Measurements from ENCODE around the gene SMC2. TPM values are rescaled to one million over a fixed set of nuclear protein-coding genes. Genes with fewer than 3 reads are reported as not detected.

The SMC2 gene
- total RNA-seq, result 14.5 TPM

GRCh38 chr9:104093647-104094533 is at the start of gene SMC2:
SMC2 (plus strand) TSS chr9:104094309; CDS start chr9:104095385, 1,076 bp downstream.
- DNase-seq, result peak; percentile 92

- DNase-seq, result no peak
Observed at GRCh38 chr9:104068546-104068945, 25.6 kb upstream of the SMC2 start.

DNA sequence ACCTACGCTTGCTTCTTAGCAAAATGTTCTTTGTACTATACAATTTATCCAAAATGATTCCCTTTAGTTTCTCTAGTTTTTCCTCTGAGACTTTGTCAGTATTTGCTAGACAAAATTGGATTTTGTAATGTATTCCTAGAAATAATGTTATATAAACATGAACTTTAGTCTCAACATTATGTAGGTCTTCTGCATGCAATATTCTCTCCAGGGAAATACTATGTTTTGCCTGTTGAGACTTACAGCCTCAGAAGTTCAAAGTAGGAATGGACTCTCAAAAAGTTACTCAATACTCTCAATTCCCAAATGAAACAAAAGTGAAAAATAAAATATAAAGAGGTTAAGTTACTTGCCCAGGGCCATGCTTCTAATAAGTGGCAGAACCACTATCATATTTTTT is 24.8 kb upstream of the SMC2 start:
- no peak for DNase-seq

DNA sequence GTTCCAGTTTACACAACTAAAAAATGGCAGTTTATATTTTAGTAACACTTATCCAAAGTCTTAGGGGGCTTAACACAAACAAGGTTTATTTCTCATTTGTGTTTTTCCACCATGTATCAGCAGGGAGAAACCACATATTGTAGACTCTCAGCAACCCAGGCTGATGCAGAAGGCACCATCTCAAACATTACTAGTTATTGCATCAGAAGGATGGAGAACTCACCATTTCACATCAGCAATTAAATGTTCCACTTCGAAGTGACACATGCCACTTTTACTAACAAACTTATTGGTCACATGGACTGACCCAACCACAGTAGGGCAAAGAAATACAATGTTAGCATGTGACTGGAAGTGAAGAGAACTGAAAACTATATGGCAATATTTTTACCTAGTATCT is 22.5 kb upstream of the SMC2 start:
- no peak for DNase-seq

DNA sequence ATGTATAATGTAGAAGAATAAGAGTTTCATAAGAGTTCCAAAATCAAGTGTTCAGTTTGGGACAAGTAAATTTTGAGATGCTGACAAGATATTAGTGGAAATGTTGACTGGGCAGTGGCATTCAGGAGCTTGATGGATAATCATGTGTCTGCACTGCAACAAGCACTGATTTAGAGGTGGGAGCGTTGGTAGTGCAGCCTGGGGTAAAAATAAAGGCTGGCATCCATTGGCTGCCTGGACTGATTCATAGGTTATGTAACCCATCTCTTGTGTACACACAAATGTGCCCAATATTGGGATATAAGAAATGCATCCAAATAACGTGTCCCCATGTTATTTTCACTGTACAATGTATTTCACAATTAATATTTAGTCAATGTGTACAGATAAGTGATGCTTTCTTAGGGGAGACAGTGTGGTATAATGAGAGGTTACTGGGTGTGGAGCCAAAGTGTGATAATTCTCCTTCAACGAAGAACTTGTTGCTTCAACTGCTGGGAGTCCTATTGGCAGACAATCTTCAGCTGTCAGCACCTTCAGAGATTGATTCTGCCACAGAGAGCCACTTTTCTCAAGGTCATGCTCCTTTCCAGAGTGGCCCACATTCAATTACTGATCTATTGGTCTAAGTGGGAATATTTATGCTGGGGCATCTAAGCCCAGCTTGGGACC is 20.9 kb upstream of the SMC2 start:
- DNase-seq, result no peak

DNA sequence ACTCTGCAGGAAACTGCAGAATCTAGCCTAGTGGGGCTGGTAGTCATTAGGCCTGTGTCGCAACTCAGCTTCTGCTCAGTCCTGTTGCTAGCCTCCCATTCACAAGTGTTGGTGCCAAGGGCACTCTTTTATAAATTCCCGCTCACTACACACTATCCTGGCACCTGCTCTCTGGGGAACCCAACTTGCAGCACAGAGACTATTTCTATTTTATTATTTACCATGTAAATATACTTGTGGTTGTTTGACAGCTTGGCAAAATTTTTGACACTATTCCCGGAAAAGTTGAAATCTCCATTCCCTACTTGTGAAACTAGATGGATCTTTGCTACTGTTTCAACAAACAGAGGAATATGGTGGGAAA is 20.4 kb upstream of the SMC2 start:
- no peak for DNase-seq

- no peak for DNase-seq
Observed at GRCh38 chr9:104074876-104075275, 19.2 kb upstream of the SMC2 start.

DNA sequence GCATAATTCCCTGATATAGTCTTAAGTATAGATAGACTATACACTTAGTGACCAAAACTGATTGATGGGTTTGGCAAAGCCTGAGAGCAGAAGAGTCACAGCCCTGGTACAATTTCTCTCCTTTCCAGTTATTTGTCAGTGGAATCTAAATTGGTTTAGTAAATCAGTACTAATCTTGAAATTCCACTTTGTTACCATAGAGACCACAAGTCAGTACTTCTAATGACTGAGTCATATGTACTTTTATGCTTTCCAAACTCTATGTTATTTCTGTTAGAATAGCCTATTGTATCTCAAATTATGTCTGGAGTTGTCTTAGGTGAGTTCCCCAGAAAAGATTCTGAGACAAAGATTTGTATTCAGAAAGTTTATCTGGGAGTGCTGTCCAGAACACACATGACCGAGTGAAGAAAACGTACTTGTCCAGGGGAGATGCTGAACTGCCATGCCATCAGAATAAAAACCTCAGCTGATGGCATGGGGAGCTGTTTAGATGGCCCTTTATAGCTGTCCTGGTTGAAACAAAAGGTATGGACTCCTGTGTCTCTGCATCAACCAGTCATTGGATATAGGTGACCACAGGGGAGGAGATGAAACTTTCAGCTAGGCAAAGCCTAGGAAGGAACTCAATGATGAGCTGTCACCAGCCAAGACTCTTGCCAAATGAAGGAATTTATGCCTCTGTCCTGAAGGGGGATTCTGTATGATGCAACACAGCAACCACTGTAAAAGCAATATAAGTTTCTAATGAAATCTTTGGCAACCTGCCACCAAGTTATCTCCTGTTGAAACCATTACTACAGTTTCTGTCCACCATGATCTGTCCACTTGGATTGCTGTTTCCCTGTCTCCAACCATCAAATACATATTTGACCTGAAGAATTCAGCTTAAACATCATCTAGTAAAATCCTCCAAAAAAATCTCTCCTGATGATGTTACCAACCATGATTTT is 18.0 kb upstream of the SMC2 start:
- DNase-seq, result no peak

- no peak for DNase-seq
Observed at GRCh38 chr9:104078596-104078995, 15.5 kb upstream of the SMC2 start.

- DNase-seq, result no peak
Observed at GRCh38 chr9:104080983-104081382, 13.1 kb upstream of the SMC2 start.

GRCh38 chr9:104082168-104082567 is 11.9 kb upstream of the SMC2 start:
- DNase-seq, result no peak

DNA sequence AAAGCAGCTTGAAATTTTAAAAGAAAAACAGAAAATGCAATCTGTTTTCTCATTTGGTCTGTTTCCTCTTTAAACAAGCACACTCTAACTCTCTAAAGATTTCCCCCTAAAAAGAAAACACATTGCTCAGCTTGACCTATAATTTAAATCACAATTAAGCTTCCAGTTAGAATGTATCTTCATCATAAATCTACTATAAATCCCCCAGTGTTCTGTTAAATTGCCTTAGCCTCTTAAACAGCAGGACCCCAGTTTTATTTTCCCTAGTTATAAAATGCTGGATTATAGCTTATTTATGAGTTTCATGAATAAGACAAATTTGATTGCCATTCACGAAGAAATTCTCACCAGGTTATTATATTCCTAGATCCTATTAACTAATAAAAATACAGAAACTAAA is 8.6 kb upstream of the SMC2 start:
- no peak for DNase-seq

DNA sequence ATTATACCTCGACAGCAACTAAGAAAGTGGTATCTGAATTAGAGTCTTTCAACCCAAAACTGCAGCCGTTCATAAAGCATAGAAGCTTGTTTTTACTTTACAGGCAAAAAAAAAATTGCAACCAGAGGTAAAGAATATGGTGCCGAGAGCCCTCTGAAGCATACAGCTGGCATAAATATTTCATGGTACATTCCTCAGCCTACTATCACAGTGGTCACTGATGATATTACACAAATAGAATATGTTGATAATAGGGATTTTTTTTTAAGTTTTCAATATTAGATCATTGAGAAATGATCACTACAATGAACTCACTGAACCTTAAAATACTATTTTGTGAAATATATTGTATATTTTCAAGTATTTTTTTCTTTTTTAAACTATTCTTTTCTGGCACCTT is 6.2 kb upstream of the SMC2 start:
- no peak for DNase-seq

DNA sequence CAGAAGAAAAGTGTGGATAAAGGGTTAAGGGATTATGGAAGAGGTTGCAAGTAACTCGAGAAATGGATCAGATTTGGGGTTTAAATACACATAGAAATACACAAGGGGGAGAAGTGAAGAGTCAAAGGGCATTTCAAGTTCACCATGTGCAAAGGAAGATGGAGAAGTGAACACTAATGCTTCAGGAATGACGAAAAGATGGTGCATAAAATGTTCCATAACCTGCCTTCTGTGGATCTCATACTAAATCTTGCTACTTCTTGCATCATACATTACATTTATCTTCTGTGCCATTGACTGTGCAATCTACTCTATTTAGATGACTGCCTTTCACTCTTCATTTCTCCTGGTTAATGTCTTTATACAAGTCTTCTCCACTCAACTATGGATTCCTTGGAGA is 5.7 kb upstream of the SMC2 start:
- no peak for DNase-seq

GRCh38 chr9:104090578-104090977 is 3.5 kb upstream of the SMC2 start:
- DNase-seq, result no peak

DNA sequence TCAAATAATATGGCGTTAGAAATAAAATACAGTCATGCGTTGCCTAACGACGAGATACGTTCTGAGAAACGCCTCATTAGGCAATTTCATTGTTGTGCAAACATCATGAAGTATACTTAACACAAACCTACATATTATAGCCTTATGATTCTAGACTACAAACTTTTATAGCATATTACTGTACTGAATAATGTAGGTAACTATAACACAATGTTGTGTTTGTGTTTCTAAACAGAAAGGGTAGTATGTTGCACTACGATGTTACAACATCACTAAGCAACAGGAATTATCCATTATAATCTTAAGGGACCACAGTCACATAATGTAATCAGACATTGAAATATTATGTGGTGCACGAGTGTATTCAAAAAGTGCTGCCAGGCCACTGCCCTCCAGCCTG is 3.0 kb upstream of the SMC2 start:
- no peak for DNase-seq

DNA sequence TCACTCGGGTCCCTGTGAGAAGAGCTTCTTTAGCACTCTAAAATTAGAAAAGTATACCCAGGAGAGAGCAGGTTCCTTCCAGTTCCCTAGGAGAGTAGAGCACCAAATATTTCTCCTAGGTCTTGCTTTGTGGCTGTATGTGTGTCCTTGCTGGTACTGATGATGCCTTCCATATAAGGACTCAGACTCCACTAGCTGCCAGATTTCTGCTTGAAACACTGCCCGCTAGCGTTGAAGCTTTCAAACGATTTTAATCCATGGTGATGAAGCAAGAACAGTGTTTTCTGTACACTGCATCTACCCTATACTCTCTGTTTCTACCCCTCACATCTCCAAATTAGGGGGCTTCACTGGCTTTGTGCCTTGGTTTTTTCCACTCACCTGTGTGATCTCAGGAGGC is 2.4 kb upstream of the SMC2 start:
- no peak for DNase-seq

DNA sequence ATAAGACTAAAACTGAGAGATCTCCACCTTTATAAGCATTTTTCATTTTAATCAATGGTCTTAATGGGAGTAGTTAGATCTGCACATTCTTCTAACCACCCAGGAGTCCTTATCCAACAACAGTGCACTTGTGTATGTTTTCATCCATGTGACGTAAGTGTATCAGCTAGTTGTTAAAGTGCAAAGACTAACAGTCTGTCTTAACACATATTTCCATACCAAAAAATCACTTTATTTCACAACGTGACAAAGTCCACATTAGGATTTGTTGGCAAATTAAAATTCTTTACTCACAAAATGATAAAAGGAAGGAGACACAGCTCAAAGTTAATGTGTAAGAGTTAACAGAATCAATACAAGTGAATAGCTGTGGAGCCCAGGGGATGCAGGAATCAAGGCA is 1.9 kb upstream of the SMC2 start:
- no peak for DNase-seq

GRCh38 chr9:104092875-104093600 is 1.1 kb upstream of the SMC2 start:
- DNase-seq, result no peak

- DNase-seq, result no peak
Observed at GRCh38 chr9:104094534-104095015, 466 bp downstream of the SMC2 start.

- no peak for DNase-seq
Observed at GRCh38 chr9:104099630-104100029, 5.5 kb downstream of the SMC2 start.

- DNase-seq, result no peak
Observed at GRCh38 chr9:104104360-104104759, 10.3 kb downstream of the SMC2 start.
